GM21786 (cell line): Measurements from ENCODE around the gene NUBPL.
"Not testable (repeated sequence)": the region's sequence is repeated elsewhere in the genome, so short reads cannot be mapped to it uniquely, and the experiment has no call there.

ENCODE experiments used
- ATAC-seq: cut with Tn5 transposase; IDR thresholded peaks from one replicate; pipeline ENCODE4 v1.9.1; 2021; ENCODE audit not compliant: unreplicated experiment

Gene NUBPL

GRCh38 chr14:31868096-31868495 is 306.9 kb downstream of the NUBPL start:
- not testable (repeated sequence) for ATAC-seq

DNA sequence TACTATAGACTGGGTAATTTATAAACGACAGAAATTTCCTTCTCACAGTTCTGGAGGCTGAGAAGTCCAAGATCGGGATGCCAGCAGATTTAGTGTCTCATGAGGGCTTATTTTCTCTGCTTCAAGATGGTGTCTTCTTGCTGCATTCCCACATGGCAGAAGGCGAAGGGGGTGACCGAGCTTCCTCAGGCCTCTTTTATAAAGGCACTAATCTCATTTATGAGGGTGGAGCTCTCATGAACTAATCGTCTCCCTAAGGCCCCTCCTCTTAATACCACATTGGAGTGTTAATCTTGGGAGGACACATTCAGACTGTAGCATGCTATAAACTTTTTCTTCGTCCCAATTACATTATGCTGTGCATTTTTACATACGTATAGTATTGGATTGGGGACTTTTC is 315.5 kb downstream of the NUBPL start:
- no peak for ATAC-seq

DNA sequence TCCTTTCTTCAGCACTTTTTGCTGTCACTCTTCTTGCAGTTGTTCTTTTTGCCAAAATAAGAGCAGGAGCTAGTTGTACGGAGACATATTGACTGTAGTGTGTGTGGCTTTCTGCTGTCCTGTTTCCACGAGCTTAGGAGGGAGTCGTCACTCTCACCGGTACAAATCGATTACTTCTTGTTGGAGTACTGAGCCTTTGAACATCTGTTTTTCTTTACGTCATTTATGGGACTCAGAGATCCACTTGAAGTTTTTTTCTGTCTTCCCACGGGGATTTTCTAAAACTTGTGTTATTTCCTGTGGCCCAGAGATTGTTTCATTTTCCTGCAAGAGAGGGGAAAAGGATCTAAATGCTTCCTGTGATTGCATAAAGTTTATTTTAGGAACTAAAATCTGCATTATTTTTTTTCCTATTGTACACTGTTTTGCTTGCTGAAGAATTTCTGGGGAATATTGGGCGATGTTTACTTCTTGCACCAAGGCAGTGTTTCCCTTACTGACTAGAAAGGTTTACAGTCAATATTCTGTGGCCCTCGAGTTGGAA is 316.1 kb downstream of the NUBPL start:
- no peak for ATAC-seq

DNA sequence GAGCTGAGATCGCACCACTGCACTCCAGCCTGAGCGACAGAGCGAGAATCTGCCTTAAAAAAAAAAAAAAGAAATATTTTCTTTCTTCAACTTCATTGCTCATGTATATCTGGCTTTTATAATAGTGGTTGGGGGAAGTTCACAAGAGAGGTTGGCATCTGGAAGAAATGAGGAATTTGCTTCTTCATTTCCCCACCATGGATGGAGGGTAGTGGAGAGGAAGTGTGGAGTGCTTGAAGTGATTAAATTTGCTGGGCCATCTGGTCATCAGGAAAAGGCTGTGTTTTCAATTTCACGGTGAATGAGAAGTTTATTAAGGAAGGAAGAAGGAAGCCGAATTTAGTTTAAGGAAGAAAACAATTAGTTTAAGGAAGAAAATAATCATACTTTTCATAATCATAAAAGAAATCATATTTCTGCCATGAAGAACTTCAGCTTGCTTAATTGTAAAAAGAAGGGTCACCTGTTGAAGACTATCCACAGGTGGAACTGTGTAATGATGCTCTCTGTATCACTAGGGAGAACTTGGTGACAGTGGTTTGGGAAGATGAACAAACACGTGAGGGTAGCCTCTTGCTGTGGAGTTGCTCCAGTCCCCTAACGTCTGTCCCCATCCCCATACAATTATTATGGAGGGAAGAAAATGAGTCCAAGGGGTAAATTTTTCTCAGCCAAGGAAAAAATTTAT is 318.6 kb downstream of the NUBPL start:
- no peak for ATAC-seq

DNA sequence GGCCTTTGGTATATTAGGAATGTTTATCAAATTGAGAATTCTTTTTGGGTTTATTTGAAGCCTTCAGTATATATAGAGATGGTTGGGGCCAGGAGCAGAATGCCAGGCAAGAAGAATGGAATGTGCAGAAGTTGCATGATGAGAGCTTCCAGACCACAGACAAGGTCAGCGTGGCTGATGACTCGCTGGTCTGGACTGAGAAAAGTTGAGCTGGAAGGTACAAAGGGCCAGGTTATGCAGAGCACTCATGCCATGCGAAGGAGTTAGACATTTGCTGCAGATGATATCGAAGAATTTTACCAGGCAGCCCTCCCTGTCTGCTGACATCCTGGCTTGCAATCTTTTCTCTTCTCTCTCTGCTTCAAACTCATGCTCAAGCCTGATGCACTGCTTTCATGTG is 319.7 kb downstream of the NUBPL start:
- no peak for ATAC-seq

- ATAC-seq = no peak
These were observed 320.5 kb downstream of the NUBPL start for GRCh38 chr14:31881531-31882310.

GRCh38 chr14:31884238-31884637 is 323.0 kb downstream of the NUBPL start:
- ATAC-seq = no peak

- no peak for ATAC-seq
These were observed 323.7 kb downstream of the NUBPL start for GRCh38 chr14:31884776-31885379.

GRCh38 chr14:31886156-31886835 is 325.1 kb downstream of the NUBPL start:
- ATAC-seq = no peak

DNA sequence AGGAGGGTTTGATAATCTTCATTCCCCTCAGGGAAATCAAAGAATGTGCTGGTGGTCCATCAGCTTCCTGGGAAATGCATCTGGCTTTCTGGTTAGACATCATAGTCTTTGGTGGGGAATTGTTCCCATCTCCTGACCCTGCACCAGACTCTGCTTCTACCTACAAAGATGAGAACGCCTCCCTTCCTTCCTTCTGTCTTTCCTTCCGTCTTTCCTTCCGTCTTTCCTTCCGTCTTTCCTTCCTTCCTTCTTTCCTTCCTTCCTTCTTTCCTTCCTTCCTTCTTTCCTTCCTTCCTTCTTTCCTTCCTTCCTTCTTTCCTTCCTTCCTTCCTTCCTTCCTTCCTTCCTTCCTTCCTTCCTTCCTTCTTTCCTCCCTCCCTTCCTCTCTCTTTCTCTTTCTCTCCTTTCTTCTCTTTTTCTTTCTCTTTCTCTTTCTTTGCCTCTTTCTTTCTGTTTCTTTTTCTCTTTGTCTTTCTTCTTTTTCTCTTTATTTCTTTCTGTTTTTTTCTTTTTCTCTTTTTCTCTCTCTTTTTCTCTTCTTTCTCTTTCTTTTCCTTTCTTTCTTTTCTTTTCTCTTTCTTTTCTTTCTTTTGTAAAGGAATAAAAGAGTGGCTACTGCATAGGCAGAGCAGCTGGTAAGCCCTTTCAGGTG is 326.9 kb downstream of the NUBPL start:
- no peak for ATAC-seq

DNA sequence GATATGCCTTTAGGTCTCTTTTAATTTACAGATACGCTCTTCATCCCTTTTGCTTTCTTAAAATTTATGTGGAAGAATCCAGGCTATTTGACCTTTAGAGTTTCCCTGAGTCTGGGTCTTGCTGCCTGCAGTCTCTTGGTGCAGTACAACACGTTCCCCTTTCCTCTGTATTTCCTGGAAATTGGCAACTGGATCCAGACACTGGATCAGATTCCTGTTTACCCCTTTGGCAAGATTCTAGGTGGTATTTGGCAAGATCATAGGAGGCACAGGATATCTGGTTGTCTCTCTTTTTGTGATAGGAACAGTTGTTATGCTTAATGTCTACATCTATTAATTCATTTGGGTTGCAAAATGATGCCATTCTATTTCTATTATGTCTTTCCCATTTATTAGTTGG is 328.1 kb downstream of the NUBPL start:
- no peak for ATAC-seq

GRCh38 chr14:31890202-31890601 is 329.0 kb downstream of the NUBPL start:
- not testable (repeated sequence) for ATAC-seq

DNA sequence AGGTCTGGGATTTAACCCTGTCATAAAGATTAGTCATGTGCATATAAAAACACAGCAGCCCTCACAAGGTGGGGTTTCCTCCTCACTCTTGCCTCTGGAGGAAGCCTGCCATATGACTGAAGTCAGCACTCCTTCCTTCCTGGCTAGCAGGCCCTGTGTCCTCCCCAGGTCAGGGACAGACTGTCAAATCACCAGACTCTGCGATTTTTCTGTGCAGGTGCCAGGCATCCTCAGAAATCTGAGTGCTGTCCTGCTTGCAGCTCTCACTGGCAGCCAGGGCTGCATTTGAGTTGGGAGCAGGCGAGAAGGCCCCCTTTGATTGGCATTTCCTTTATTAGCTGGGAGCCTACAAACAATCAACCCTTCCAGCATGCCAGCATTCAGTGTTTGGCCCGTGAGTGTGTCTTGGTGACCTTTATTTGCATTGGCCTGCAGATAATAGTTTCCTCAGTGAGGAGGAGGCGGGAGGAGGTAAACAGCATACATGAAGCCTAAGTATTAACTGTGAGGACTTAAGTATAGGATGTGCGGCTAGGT is 332.1 kb downstream of the NUBPL start:
- no peak for ATAC-seq

GRCh38 chr14:31894351-31894750 is 333.1 kb downstream of the NUBPL start:
- no peak for ATAC-seq

DNA sequence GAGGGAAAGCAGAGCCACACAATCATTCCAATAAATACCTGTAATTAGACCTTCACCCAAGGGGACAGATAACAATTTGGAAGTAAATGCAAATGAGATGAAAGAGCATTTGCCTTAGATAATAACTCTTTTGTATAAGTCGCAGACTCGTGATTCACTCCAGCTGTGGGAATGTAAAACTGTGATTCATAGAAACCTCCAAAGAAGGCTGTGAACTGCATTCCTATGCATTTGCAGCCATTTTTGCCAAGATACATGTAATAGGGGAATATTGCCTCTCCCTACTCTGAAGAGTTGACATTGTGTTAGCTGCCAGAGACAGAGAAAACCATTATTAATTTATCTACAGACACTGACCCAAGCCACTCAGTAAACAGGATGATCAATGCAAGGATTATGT is 334.0 kb downstream of the NUBPL start:
- no peak for ATAC-seq

- no peak for ATAC-seq
These were observed 334.4 kb downstream of the NUBPL start for GRCh38 chr14:31895646-31896045.

DNA sequence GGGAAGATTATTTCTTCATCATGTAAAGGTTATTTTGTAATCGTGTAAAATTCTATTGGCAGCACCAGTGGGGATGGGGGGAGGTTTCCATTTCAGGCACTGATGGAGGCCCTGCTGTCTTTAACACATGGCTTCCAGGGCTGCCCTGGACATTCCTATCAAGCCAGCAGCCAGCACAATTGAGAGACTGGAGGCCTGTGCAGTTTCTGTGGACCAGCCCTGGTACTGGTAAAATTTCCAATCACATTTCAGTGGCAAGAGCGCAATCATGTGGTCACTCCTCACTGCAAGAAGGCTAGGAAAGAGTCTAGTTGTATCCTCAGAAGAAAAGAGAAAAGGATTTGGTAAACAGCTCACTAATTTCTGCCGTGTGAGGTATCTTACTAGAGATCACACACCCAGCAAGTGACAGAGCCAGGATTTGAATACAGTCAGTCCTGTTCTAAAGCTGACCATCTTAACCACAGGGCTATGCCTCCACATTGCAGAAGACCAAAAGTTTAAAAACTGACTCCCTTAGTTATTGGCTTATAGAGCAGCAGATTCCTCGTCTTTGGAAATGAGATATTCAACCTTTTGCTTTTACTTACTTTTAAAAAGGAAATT is 336.5 kb downstream of the NUBPL start:
- no peak for ATAC-seq

GRCh38 chr14:31898838-31899528 is 337.8 kb downstream of the NUBPL start:
- no peak for ATAC-seq

DNA sequence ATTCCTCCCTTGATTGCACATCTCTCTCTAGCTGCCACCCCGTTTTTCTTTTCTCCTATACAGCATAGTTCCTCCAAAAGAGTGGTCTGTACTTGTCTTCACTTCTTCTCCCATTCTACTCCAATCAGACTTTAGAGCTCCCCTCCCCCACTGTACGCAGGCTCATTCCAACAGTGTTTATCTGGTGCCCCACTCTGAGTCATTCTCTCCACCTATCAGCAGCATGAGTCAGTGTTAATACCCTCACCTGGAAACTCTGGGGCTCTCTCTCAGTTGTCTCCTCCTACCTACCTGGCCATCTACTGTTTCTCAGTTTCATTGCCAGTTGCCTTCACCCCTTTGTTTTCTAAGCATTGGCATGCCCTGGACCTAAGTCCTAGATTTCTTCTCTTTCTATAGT is 340.8 kb downstream of the NUBPL start:
- ATAC-seq = no peak
